Naive thymus-derived CD4-positive, alpha-beta T cell (primary cell): Measurements from ENCODE around the gene CREB5. TPM values are rescaled to one million over a fixed set of nuclear protein-coding genes. Genes with fewer than 3 reads are reported as not detected.
A peak's percentile ranks its signal among the peaks of the same experiment; 100 is the strongest.

Experiments
- ATAC-seq: fragments of 150-1000 bp; cut with Tn5 transposase; 2 replicates; pipeline ENCODE4 v1.10.0; 2021; ENCODE audit warnings: mild to moderate bottlenecking, moderate library complexity
- CTCF ChIA-PET: fragments of 350-600 bp; sonication (Branson Sonifier 250); formaldehyde crosslinking; loops from one replicate; lab custom pipeline; 2021; ENCODE audit warnings: antibody characterized with exemption; lab: Charles Lee
- POLR2A ChIA-PET: fragments of 350-600 bp; sonication (Branson Sonifier 250); formaldehyde crosslinking; loops from one replicate; lab custom pipeline; 2021; ENCODE audit warnings: antibody characterized with exemption, inconsistent platforms; lab: Charles Lee
- DNase-seq, 9 donors: peaks; one replicate each; pipeline versions ENCODE4 v3.0.0 to v3.0.0-alpha.2; 2020 to 2022; ENCODE audit warnings: mixed read lengths in 1 of 9
- H3K27ac ChIP-seq: one replicate; pipeline ENCODE4 v1.7.0; 2013; ENCODE audit warnings: mild to moderate bottlenecking, low read depth, low read length, moderate library complexity
- H3K27me3 ChIP-seq, 2 donors: one replicate each; pipeline ENCODE4 v1.7.0; 2013; ENCODE audit warnings: low read length in 2 of 2, mild to moderate bottlenecking in 2 of 2, moderate library complexity in 2 of 2; ENCODE audit not compliant: control insufficient read depth in 2 of 2, insufficient read depth in 2 of 2
- H3K36me3 ChIP-seq, 3 experiments: 1 replicate in 2 of 3; 2 replicates in 1 of 3; pipeline ENCODE4 v1.7.0; 2013; ENCODE audit warnings: low read length in 3 of 3, mild to moderate bottlenecking in 3 of 3, moderate library complexity in 1 of 3; ENCODE audit not compliant: insufficient read depth in 3 of 3, control insufficient read depth in 2 of 3
- H3K4me1 ChIP-seq, 2 donors: one replicate each; pipeline ENCODE4 v1.7.0; 2013; ENCODE audit warnings: low read length in 2 of 2, mild to moderate bottlenecking in 2 of 2, moderate library complexity in 1 of 2; ENCODE audit not compliant: control insufficient read depth in 2 of 2, insufficient read depth in 2 of 2
- H3K4me3 ChIP-seq: 2 replicates; pipeline ENCODE4 v1.7.0; 2013; ENCODE audit warnings: mild to moderate bottlenecking, low read length
- H3K9me3 ChIP-seq, 3 experiments: 1 replicate in 2 of 3; 2 replicates in 1 of 3; pipeline ENCODE4 v1.7.0; 2013; ENCODE audit warnings: low read length in 3 of 3; ENCODE audit not compliant: control insufficient read depth in 2 of 3
- H3K27ac Mint-ChIP-seq, 9 donors: one replicate each; pipeline ENCODE4 v1.8.0; 2020 to 2022; ENCODE audit warnings: mixed read lengths in 9 of 9, mild to moderate bottlenecking in 8 of 9, moderate library complexity in 5 of 9, inconsistent platforms in 2 of 9
- H3K27me3 Mint-ChIP-seq, 5 donors: one replicate each; pipeline ENCODE4 v1.8.0; 2021 to 2022; ENCODE audit warnings: mixed read lengths in 5 of 5, mild to moderate bottlenecking in 1 of 5
- H3K36me3 Mint-ChIP-seq, 5 donors: one replicate each; pipeline ENCODE4 v1.8.0; 2020 to 2022; ENCODE audit warnings: mixed read lengths in 5 of 5, mild to moderate bottlenecking in 3 of 5, inconsistent platforms in 1 of 5
- H3K4me1 Mint-ChIP-seq, 7 donors: one replicate each; pipeline ENCODE4 v1.8.0; 2020 to 2022; ENCODE audit warnings: mixed read lengths in 7 of 7, mild to moderate bottlenecking in 3 of 7, inconsistent platforms in 1 of 7
- H3K4me3 Mint-ChIP-seq, 10 donors: one replicate each; pipeline ENCODE4 v1.8.0; 2020 to 2022; ENCODE audit warnings: mild to moderate bottlenecking in 10 of 10, mixed read lengths in 10 of 10, moderate library complexity in 6 of 10, inconsistent platforms in 2 of 10
- H3K9me3 Mint-ChIP-seq, 11 donors: one replicate each; pipeline ENCODE4 v1.8.0; 2020 to 2022; ENCODE audit warnings: mixed read lengths in 11 of 11, mild to moderate bottlenecking in 4 of 11, inconsistent platforms in 1 of 11, moderate library complexity in 1 of 11
- intact Hi-C, 2 donors: fragments of 100-400 bp; cut with micrococcal nuclease; formaldehyde crosslinking; loops; one replicate each; pipeline ENCODE4 v1.15.1; 2023
- polyA plus RNA-seq, 2 donors: library from polyadenylated mRNA; unstranded; fragments of 300-500 nt; fragmentation: Illumina TruSeq; gene quantifications; one replicate each; pipeline ENCODE4 v1.2.3, GENCODE V29; 2021
- total RNA-seq, 6 experiments: library from RNA in 5 of 6; stranded (reverse) in 5 of 6; gene quantifications; 1 replicate in 5 of 6; 2 replicates in 1 of 6; pipeline ENCODE4 v1.2.3 and lab custom pipeline; 2021 to 2026

The CREB5 gene
- total and polyA plus RNA-seq, 7 experiments from 2014 or later = 0.22 to 18.4 (median 3.6) TPM; not detected in 4

GRCh38 chr7:28668085-28668484 is 255.8 kb downstream of the CREB5 start:
- no peak for ATAC-seq
- ChIA-PET CTCF (no interaction called here), POLR2A (no interaction called here)
- no peak for DNase-seq
- no peaks in the 10 kb centered on the region for H3K4me1 ChIP-seq
- H3K4me3 ChIP-seq = no peak overlapping the region
- no peaks in the 10 kb centered on the region for H3K36me3 ChIP-seq
- H3K27me3 ChIP-seq = no peaks in the 10 kb centered on the region
- Mint-ChIP-seq H3K9me3 (peaks cover 0 to 3% (median 0%) of the 10 kb centered on the region in 11 donors), H3K27me3 (peaks cover 5 to 14% (median 9%) of the 10 kb centered on the region in 5 donors), H3K4me3 (no peak overlapping the region), H3K36me3 (no peaks in the 10 kb centered on the region), H3K4me1 (peaks cover 0 to 1% (median 0%) of the 10 kb centered on the region in 7 donors), H3K27ac (no peak overlapping the region)
- intact Hi-C loops = no loop called here
- no peaks in the 10 kb centered on the region for H3K9me3 ChIP-seq
- H3K27ac ChIP-seq = no peak overlapping the region

- Mint-ChIP-seq H3K4me1 (peaks cover 0 to 1% (median 0%) of the 10 kb centered on the region in 7 donors), H3K9me3 (no peaks in the 10 kb centered on the region), H3K36me3 (no peaks in the 10 kb centered on the region), H3K27me3 (peaks cover 0 to 7% (median 3%) of the 10 kb centered on the region in 5 donors), H3K27ac (no peak overlapping the region), H3K4me3 (no peak overlapping the region)
- H3K27me3 ChIP-seq = no peaks in the 10 kb centered on the region
- ATAC-seq (peak; percentile 55), DNase-seq (no peak)
- H3K9me3 ChIP-seq = no peaks in the 10 kb centered on the region
- H3K4me1 ChIP-seq = no peaks in the 10 kb centered on the region
- no peaks in the 10 kb centered on the region for H3K36me3 ChIP-seq
- intact Hi-C loops = no loop called here
- POLR2A ChIA-PET = no interaction called here
- H3K27ac ChIP-seq = no peak overlapping the region
- no peak overlapping the region for H3K4me3 ChIP-seq
- CTCF ChIA-PET = interaction anchor here (0.5 kb wide), 1 partner anchor 121 kb away, joined by 3 read pairs; no protein-coding TSS in a partner anchor
These were observed 257.0 kb downstream of the CREB5 start for GRCh38 chr7:28669330-28669729.

GRCh38 chr7:28671526-28671925 is 259.2 kb downstream of the CREB5 start:
- peaks cover 0 to 1% (median 0%) of the 10 kb centered on the region in 11 donors for H3K9me3 Mint-ChIP-seq
- Histone ChIP-seq H3K27me3 (no peaks in the 10 kb centered on the region), H3K4me3 (no peak overlapping the region), H3K36me3 (no peaks in the 10 kb centered on the region), H3K4me1 (no peaks in the 10 kb centered on the region), H3K9me3 (no peaks in the 10 kb centered on the region), H3K27ac (no peak overlapping the region)
- H3K27ac Mint-ChIP-seq = no peak overlapping the region
- H3K4me3 Mint-ChIP-seq = no peak overlapping the region
- H3K36me3 Mint-ChIP-seq = no peaks in the 10 kb centered on the region
- H3K4me1 Mint-ChIP-seq = peaks cover 0 to 1% (median 0%) of the 10 kb centered on the region in 7 donors
- DNase-seq = no peak
- ChIA-PET CTCF (no interaction called here), POLR2A (no interaction called here)
- ATAC-seq = no peak
- intact Hi-C loops = no loop called here
- no peaks in the 10 kb centered on the region for H3K27me3 Mint-ChIP-seq

- Histone ChIP-seq H3K27ac (no peak overlapping the region), H3K4me3 (no peak overlapping the region), H3K4me1 (no peaks in the 10 kb centered on the region), H3K9me3 (no peaks in the 10 kb centered on the region), H3K27me3 (no peaks in the 10 kb centered on the region), H3K36me3 (no peaks in the 10 kb centered on the region)
- no peaks in the 10 kb centered on the region for H3K36me3 Mint-ChIP-seq
- peaks cover 0 to 1% (median 0%) of the 10 kb centered on the region in 11 donors for H3K9me3 Mint-ChIP-seq
- no peak for ATAC-seq
- H3K27me3 Mint-ChIP-seq = no peaks in the 10 kb centered on the region
- no peak overlapping the region for H3K27ac Mint-ChIP-seq
- intact Hi-C loops = no loop called here
- DNase-seq = no peak
- ChIA-PET CTCF (no interaction called here), POLR2A (no interaction called here)
- H3K4me1 Mint-ChIP-seq = peaks cover 0 to 1% (median 0%) of the 10 kb centered on the region in 7 donors
- H3K4me3 Mint-ChIP-seq = no peak overlapping the region
These were observed 260.1 kb downstream of the CREB5 start for GRCh38 chr7:28672397-28672797.

- H3K36me3 Mint-ChIP-seq = no peaks in the 10 kb centered on the region
- no peak overlapping the region for H3K4me3 Mint-ChIP-seq
- CTCF ChIA-PET = no interaction called here
- H3K27me3 Mint-ChIP-seq = peaks cover 0 to under 1% (median 0%) of the 10 kb centered on the region in 5 donors
- no peak for DNase-seq
- intact Hi-C loops = no loop called here
- Histone ChIP-seq H3K9me3 (no peaks in the 10 kb centered on the region), H3K27me3 (no peaks in the 10 kb centered on the region), H3K36me3 (no peaks in the 10 kb centered on the region), H3K4me3 (no peak overlapping the region), H3K27ac (no peak overlapping the region), H3K4me1 (no peaks in the 10 kb centered on the region)
- H3K9me3 Mint-ChIP-seq = peaks cover 0 to 1% (median 0%) of the 10 kb centered on the region in 11 donors
- H3K4me1 Mint-ChIP-seq = no peaks in the 10 kb centered on the region
- ATAC-seq = no peak
- H3K27ac Mint-ChIP-seq = no peak overlapping the region
- POLR2A ChIA-PET = no interaction called here
These were observed 262.1 kb downstream of the CREB5 start for GRCh38 chr7:28674359-28674782.

- ATAC-seq (no peak), DNase-seq (no peak)
- H3K4me1 Mint-ChIP-seq = no peaks in the 10 kb centered on the region
- H3K36me3 Mint-ChIP-seq = no peaks in the 10 kb centered on the region
- H3K9me3 ChIP-seq = no peaks in the 10 kb centered on the region
- no peak overlapping the region for H3K27ac ChIP-seq
- no peak overlapping the region for H3K27ac Mint-ChIP-seq
- H3K27me3 Mint-ChIP-seq = peaks cover 0 to 5% (median 0%) of the 10 kb centered on the region in 5 donors
- no peaks in the 10 kb centered on the region for H3K27me3 ChIP-seq
- ChIA-PET CTCF (no interaction called here), POLR2A (no interaction called here)
- H3K4me1 ChIP-seq = no peaks in the 10 kb centered on the region
- peaks cover 0 to 1% (median 0%) of the 10 kb centered on the region in 11 donors for H3K9me3 Mint-ChIP-seq
- no peaks in the 10 kb centered on the region for H3K36me3 ChIP-seq
- no peak overlapping the region for H3K4me3 ChIP-seq
- no peak overlapping the region for H3K4me3 Mint-ChIP-seq
- intact Hi-C loops = no loop called here
These were observed 263.1 kb downstream of the CREB5 start for GRCh38 chr7:28675429-28675828.

- Mint-ChIP-seq H3K9me3 (peaks cover 0 to 1% (median 0%) of the 10 kb centered on the region in 11 donors), H3K4me1 (no peaks in the 10 kb centered on the region), H3K27ac (no peak overlapping the region), H3K4me3 (no peak overlapping the region), H3K36me3 (no peaks in the 10 kb centered on the region), H3K27me3 (peaks cover 0 to 11% (median 6%) of the 10 kb centered on the region in 5 donors)
- ATAC-seq (no peak), DNase-seq (no peak)
- Histone ChIP-seq H3K36me3 (no peaks in the 10 kb centered on the region), H3K4me3 (no peak overlapping the region), H3K4me1 (no peaks in the 10 kb centered on the region), H3K9me3 (no peaks in the 10 kb centered on the region), H3K27ac (no peak overlapping the region), H3K27me3 (no peaks in the 10 kb centered on the region)
- ChIA-PET POLR2A (no interaction called here), CTCF (no interaction called here)
- intact Hi-C loops = no loop called here
These were observed 265.4 kb downstream of the CREB5 start for GRCh38 chr7:28677668-28678067.
